HG03095 (cell line): ENCODE measurements around the gene POFUT2.

Experiments used
- ATAC-seq: cut with Tn5 transposase; IDR thresholded peaks from one replicate; pipeline ENCODE4 v1.9.1; 2021; ENCODE audit warnings: moderate library complexity; ENCODE audit not compliant: unreplicated experiment

Gene POFUT2

DNA sequence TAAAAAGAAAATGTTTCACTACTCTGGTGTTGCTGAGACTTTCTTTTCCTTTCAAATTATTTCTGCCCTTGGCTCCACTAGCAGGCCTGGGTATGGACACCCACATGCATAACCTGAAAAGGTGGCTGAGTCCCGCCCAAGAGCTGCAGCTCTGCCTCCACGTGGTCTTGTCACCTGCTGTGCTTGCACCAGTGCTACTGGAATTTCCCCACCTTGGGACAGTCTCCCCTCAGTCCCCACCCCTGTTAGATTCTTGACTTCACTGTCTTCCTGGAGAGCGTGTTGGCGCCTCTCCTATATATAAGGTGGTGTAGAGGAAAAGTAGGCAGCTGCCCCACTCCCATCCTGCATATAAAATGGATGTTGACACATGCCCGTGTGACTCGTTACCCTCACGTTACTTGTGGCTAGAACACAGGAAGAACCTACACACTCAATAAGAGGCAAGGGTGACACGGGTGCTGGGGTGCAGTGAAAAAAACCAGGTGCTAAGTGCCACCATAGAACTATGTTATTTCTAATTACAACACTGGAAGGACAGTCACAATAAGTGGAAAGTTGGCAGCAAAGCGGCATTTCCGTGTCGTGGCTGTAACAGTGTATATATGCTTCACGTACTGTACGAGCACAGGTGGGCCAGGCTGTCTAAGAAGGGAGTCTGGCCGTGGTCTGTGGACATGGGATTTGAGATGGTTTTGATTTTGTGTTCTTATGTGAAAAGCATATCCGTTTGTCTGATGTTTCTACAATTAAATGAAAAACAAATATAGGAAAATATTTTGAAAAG is 61.0 kb downstream of the POFUT2 start:
- ATAC-seq, result no peak

DNA sequence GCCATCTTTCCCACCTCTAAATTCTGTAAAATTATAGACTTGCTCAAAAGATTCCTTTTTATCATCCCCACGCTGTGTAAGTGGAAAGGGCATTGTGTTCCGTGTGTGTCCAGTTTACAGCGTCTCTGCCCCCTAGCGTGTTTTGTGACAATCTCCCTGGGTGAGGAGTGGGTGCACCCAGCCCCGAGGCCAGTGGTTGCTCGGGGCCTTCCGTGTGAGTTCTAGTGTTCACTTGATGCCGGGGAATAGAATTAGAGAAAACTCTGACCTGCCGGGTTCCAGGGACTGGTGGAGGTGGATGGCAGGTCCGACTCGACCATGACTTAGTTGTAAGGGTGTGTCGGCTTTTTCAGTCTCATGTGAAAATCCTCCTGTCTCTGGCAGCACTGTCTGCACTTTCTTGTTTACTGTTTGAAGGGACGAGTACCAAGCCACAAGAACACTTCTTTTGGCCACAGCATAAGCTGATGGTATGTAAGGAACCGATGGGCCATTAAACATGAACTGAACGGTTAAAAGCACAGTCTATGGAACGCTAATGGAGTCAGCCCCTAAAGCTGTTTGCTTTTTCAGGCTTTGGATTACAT is 61.9 kb downstream of the POFUT2 start:
- no peak for ATAC-seq

DNA sequence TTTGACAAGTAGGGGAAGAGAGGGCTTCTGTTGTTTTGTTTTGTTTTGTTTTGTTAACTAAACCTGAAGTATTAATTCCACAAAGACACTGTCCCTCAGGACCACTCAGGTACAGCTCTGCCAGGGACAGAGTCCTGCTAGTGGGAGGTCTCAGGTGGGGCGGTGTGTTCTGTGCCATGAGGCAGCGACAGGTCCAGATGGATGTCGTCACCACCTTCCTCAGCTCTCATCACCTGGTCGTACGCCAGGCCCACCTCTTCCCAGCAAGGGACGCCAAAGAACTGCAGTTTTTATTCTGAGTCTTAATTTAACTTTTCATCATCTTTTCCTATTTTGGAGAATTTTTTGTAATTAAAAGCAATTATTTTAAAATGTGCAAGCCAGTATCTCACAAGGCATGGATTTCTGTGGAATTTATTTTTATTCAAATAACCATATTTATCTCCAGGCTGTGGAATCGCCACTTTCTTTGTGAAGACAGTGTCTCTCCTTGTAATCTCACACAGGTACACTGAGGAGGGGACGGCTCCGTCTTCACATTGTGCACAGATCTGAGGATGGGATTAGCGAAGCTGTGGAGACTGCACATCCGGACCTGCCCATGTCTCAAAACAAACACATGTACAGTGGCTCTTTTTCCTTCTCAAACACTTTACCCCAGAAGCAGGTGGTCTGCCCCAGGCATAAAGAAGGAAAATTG is 62.5 kb downstream of the POFUT2 start:
- no peak for ATAC-seq

DNA sequence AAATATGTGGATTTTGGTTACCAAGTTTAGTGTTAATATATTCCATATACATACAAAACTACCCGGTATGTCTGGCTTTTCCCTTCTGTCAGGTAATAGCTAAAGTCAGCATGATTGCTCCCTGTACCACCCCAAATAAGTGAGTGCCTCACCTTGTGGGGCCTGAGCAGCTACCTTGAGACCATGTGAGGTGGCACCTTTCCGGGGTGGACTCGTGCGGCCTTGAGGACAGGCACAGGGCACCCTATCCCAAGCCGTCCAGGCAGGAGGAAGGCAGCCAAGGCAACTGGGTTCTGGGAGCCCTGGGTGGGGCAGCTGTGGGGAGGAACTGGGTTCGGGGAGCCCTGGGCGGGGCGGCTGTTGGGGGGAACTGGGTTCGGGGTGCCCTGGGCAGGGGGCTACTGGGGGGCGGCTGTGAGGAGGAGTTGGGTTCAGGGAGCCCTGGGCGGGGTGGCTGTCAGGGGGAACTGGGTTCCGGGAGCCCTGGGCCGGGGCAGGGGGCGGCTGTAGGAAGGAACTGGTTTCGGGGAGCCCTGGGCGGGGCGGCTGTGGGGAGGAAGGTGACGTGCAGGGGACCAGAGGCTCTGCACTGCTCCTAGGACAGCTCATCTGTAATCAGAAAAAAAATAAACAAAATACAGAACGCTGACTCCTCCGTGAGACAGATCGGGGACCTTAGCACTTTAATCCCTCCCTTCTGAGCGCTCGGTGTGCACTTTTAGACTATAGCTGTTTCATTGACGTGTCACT is 63.3 kb downstream of the POFUT2 start:
- no peak for ATAC-seq

DNA sequence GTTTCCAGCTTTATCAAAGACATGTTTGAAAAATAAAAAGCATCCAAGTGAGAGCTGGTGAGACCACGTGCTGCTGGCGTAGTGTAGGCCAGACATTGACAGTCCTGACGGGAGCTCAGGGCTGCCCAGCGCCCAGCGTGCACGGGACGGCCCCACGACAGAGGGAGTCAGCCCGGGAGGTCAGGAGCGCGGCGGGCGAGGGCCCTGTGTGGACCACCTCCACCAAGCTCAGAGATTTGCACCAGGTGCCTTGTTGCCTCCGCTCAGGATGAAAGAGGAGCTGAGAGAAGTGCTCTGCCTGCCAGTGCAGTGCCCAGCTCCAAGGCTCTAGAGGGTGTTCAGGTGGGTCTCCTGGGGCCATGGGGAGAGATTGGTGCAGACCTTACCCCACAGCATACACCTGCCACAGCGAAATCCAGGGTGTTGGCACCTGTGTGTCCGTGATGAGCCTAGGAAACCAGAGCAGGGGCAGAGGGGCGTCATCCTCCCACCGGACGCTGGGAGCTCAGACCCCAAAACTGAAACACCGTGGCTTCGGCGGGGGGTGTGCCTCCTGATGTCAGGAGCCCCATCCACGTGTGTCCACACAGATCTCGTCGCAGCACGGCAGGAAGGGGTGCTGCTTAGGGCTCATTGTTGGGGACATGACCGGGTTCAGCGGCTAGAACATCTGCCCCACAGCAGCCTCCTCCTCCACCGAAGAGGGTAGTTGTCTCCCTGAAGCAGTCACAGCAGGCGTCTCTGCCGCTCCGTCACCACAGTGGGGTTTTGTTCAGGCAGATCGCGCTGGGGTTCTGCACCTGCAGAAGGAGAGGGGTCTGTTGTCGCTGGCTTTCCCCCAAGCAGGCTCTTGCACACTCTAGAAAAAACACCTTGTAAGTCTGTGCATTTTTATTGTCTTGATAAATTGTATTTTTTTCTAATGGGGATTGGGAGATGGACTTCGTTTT is 64.2 kb downstream of the POFUT2 start:
- ATAC-seq, result no peak

DNA sequence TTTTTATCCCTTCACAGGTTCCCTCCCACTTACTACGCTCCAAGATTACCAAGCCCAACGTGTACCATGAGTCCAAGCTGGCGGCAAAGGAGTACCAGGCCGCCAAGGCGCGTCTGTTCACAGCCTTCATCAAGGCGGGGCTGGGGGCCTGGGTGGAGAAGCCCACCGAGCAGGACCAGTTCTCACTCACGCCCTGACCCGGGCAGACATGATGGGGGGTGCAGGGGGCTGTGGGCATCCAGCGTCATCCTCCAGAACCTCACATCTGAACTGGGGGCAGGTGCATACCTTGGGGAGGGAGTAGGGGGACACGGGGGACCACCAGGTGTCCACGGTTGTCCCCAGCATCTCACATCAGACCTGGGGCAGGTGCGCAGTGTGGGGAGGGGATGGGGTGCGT is 65.7 kb downstream of the POFUT2 start:
- no peak for ATAC-seq

DNA sequence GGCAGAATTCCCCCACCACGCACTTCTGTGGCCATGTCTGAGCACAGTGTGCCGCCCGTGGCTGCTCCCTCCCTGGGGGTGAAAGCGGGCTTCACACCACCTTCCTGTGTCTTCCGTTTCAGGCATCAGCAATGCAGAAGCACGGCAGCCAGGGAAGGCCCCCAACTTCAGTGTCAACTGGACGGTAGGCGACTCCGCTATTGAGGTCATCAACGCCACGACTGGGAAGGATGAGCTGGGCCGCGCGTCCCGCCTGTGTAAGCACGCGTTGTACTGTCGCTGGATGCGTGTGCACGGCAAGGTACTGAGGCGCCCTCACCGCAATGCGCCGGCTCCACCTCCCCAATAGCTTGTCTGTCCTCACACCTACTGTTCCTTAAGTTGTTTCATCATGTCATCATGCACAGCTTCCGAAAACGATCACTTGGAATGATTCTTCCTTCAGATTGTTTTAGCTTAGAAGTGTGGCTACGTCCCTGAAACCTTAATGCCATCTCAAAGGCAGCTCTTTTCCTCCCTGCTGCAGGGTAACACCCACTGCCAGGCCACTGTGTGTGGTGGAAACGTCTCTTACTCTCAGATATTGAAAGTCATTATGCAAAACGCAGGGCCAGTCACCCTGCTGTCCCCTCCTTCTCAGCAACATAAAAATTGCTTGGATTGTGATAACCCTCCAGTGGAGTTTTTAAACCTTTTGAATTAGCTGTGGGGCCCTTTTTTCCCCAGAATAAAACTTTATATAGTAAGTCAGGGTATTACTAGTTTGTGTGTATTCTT is 66.8 kb downstream of the POFUT2 start:
- ATAC-seq, result no peak

DNA sequence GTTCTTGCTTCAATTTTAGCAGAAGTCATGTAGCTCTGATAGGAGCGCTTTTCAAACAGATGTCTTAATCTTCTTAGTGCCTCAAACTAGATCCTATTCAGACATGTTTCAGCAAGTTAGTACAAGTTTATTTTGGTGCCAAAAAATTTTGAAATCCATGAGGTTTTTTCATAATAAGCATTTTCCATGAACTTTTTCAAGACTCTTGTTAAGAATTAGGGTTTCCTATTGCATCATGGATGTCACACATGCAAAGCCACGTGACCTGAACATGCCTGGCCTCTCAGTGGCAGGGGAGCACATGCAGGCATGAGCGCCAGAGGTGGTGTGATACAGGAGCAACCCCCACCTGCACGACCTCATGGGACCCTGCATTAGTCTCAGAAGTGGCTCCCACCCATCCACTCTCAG is 67.6 kb downstream of the POFUT2 start:
- ATAC-seq, result no peak

DNA sequence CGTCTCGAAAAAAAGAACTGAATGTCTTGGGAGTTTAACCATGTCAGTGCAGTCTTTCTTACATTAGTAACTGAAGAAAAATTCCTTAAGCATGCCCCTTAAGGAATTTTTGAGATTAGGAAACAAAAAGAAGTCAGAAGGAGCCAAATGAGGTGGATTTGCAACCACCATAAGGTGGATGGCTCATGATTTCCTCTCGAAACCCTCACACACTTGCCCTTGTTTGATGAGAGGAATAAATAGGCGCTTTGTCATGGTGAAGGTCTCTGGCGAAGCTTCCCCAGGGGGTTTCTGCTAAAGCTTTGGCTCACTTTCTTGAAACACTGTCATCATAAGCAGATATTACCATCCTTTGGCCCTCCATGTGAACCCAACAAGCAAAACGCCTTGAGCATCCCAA is 68.2 kb downstream of the POFUT2 start:
- no peak for ATAC-seq

DNA sequence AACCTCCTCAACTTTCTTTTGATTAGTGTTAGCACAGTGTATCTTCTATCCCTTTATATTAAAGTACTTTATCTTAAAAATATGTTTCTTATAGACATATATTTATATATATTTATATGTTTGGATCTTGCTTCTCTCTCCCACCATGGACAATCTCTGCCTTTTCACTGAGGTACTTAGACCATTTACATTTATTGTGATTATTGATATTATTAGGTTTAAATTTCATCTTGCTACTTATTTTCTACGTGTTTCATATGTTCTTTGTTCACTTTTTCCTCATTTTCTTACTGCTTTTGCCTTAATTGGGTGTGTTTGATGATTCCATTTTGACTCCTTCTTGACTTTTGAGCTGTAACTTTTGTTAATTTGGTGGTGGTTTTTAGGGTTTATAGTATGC is 70.7 kb downstream of the POFUT2 start:
- ATAC-seq, result no peak

DNA sequence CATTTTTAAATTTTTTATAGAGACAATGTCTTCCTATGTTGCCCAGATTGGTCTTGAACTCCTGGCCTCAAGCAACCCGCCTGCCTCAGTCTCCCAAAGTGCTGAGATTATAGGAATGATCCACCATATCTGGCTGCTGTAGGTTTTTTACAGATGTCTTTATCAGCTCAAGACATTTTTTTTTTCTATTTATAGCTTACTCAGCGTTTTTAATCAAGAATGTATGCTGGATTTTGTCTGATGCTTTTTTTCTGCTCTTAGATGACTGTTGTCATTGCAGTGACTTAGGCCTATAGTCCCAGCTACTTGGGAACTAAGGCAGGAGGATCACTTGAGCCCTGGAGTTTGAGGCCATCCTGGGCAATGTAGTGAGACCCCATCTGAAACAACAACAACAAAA is 72.5 kb downstream of the POFUT2 start:
- ATAC-seq, result no peak
